Uterus (tissue), 4 donors: ENCODE data around the gene ATP8A2. TPM values are rescaled to one million over a fixed set of nuclear protein-coding genes. Genes with fewer than 3 reads are reported as not detected.

ENCODE experiments used
- DNase-seq, 2 donors: peaks; one replicate each; pipeline ENCODE4 v3.0.0-alpha.2; 2019 to 2020
- H3K27ac ChIP-seq, 2 donors: fragments of 200-600 bp; sonication (generic); 1 replicate in 1 of 2; 2 replicates in 1 of 2; pipeline ENCODE4 v1.5.1; 2016 to 2018
- H3K27me3 ChIP-seq, 2 donors: fragments of 200-600 bp; sonication (generic); one replicate each; pipeline ENCODE4 v1.5.1; 2018 to 2019; ENCODE audit warnings: control low read depth in 1 of 2
- H3K36me3 ChIP-seq, 2 donors: fragments of 200-600 bp; sonication (generic); one replicate each; pipeline ENCODE4 v1.5.1; 2019; ENCODE audit warnings: control low read depth in 1 of 2
- H3K4me1 ChIP-seq, 2 donors: fragments of 200-600 bp; sonication (generic); one replicate each; pipeline ENCODE4 v1.5.1; 2018 to 2019; ENCODE audit warnings: control low read depth in 1 of 2
- H3K4me3 ChIP-seq, 2 donors: fragments of 200-600 bp; sonication (generic); 1 replicate in 1 of 2; 2 replicates in 1 of 2; pipeline ENCODE4 v1.5.1; 2018 to 2019; ENCODE audit warnings: mild to moderate bottlenecking in 1 of 2
- H3K9me3 ChIP-seq, 2 donors: fragments of 200-600 bp; sonication (generic); one replicate each; pipeline ENCODE4 v1.5.1; 2019; ENCODE audit warnings: control low read depth in 1 of 2
- CTCF ChIP-seq, 4 experiments: fragments of 200-600 bp in 2 of 4; fragments of 450-650 bp in 2 of 4; sonication (generic) in 2 of 4; IDR thresholded peaks; one replicate each; pipeline ENCODE4 v1.5.1; 2016 to 2019; ENCODE audit warnings: antibody characterized with exemption in 4 of 4, mild to moderate bottlenecking in 2 of 4, moderate library complexity in 1 of 4
- POLR2A ChIP-seq, 2 donors: fragments of 450-650 bp; IDR thresholded peaks; one replicate each; pipeline ENCODE4 v1.6.1; 2016; ENCODE audit warnings: antibody characterized with exemption in 2 of 2, mild to moderate bottlenecking in 1 of 2, moderate library complexity in 1 of 2
- intact Hi-C: fragments of 100-400 bp; cut with DNase I; formaldehyde crosslinking; loops from one replicate; pipeline ENCODE4 v1.15.1; 2023; ENCODE audit warnings: low total_unique reads
- total RNA-seq, 4 donors: library from RNA; depleted of rRNA in 3 of 4; stranded (reverse); fragments of >200 nt in 3 of 4; gene quantifications; one replicate each; pipeline versions ENCODE4 v1.1.0 to v1.2.4, GENCODE V29; 2014 to 2023
- donor health status: DM: yes; HTN: yes; CAD: no.

The ATP8A2 gene
- total RNA-seq, 4 donors from 2014 or later: 0.64 to 21.4 TPM; not detected in 2

GRCh38 chr13:25489238-25489637 lies 117.5 kb downstream of the ATP8A2 start:
- Histone ChIP-seq H3K27ac (no peak overlapping the region), H3K4me1 (no peaks in the 10 kb centered on the region), H3K4me3 (no peak overlapping the region), H3K9me3 (no peaks in the 10 kb centered on the region), H3K27me3 (no peaks in the 10 kb centered on the region), H3K36me3 (no peaks in the 10 kb centered on the region)
- no peak for DNase-seq
- intact Hi-C loops: no loop called here
- TF ChIP-seq POLR2A (IDR thresholded peaks at IDR 0.05) (no peak), CTCF (IDR thresholded peaks at IDR 0.05) (no peak)

- intact Hi-C loops: no loop called here
- no peak overlapping the region for H3K27ac ChIP-seq
- H3K9me3 ChIP-seq: no peaks in the 10 kb centered on the region
- H3K36me3 ChIP-seq: no peaks in the 10 kb centered on the region
- H3K4me1 ChIP-seq: no peaks in the 10 kb centered on the region
- no peak overlapping the region for H3K4me3 ChIP-seq
- no peaks in the 10 kb centered on the region for H3K27me3 ChIP-seq
- no peak for DNase-seq
- no peak for TF ChIP-seq POLR2A (IDR thresholded peaks at IDR 0.05)
Observed at GRCh38 chr13:25490236-25490635, 118.5 kb downstream of the ATP8A2 start.

GRCh38 chr13:25493931-25494640 lies 122.3 kb downstream of the ATP8A2 start:
- Histone ChIP-seq H3K27me3 (no peaks in the 10 kb centered on the region), H3K36me3 (no peaks in the 10 kb centered on the region), H3K27ac (no peak overlapping the region), H3K4me1 (no peaks in the 10 kb centered on the region), H3K9me3 (no peaks in the 10 kb centered on the region), H3K4me3 (no peak overlapping the region)
- no peak for DNase-seq
- intact Hi-C loops: no loop called here
- no peak for TF ChIP-seq CTCF (IDR thresholded peaks at IDR 0.05)
- no peak for TF ChIP-seq POLR2A (IDR thresholded peaks at IDR 0.05)

GRCh38 chr13:25494698-25495411 lies 123.1 kb downstream of the ATP8A2 start:
- Histone ChIP-seq H3K4me3 (no peak overlapping the region), H3K36me3 (no peaks in the 10 kb centered on the region), H3K4me1 (no peaks in the 10 kb centered on the region), H3K27ac (no peak overlapping the region), H3K27me3 (no peaks in the 10 kb centered on the region), H3K9me3 (no peaks in the 10 kb centered on the region)
- intact Hi-C loops: no loop called here
- no peak for DNase-seq
- no peak for TF ChIP-seq CTCF (IDR thresholded peaks at IDR 0.05)
- no peak for TF ChIP-seq POLR2A (IDR thresholded peaks at IDR 0.05)

- DNase-seq: no peak
- Histone ChIP-seq H3K27ac (no peak overlapping the region), H3K36me3 (no peaks in the 10 kb centered on the region), H3K27me3 (no peaks in the 10 kb centered on the region), H3K4me3 (no peak overlapping the region), H3K9me3 (no peaks in the 10 kb centered on the region), H3K4me1 (no peaks in the 10 kb centered on the region)
- TF ChIP-seq POLR2A (IDR thresholded peaks at IDR 0.05): no peak
- no peak for TF ChIP-seq CTCF (IDR thresholded peaks at IDR 0.05)
- intact Hi-C loops: no loop called here
Observed at GRCh38 chr13:25501231-25501630, 129.5 kb downstream of the ATP8A2 start.
